Neural cell (in vitro differentiated cells): Measurements from ENCODE around the gene PTPRN2. TPM values are rescaled to one million over a fixed set of nuclear protein-coding genes. Genes with fewer than 3 reads are reported as not detected.
"Not testable (repeated sequence)": the region's sequence is repeated elsewhere in the genome, so short reads cannot be mapped to it uniquely, and the experiment has no call there.

ENCODE experiments used
- H2AFZ ChIP-seq: fragments of 200-600, 300-800 bp; sonication (generic), shearing (Covaris generic); 2 replicates; pipeline ENCODE4 v1.6.0; 2014; ENCODE audit warnings: low read depth, mild to moderate bottlenecking, antibody characterized with exemption, low read length, moderate library complexity
- H3F3A ChIP-seq: fragments of 200-600 bp; shearing (Covaris generic); 2 replicates; pipeline ENCODE4 v1.6.1; 2016; ENCODE audit warnings: mild to moderate bottlenecking, moderate library complexity, mixed read lengths, antibody characterized with exemption, low read length; ENCODE audit not compliant: insufficient read depth, poor library complexity, severe bottlenecking
- H3K27ac ChIP-seq: fragments of 200-600, 300-800 bp; sonication (generic), shearing (Covaris generic); 2 replicates; pipeline ENCODE4 v1.5.1; 2014; ENCODE audit warnings: mild to moderate bottlenecking, low read length, moderate library complexity
- H3K27me3 ChIP-seq: fragments of 300-800, 200-600 bp; sonication (generic), shearing (Covaris generic); 2 replicates; pipeline ENCODE4 v1.6.0; 2014; ENCODE audit warnings: mild to moderate bottlenecking, low read depth, low read length, moderate library complexity; ENCODE audit not compliant: insufficient read depth
- H3K36me3 ChIP-seq: fragments of 300-800, 200-600 bp; sonication (generic), shearing (Covaris generic); 2 replicates; pipeline ENCODE4 v1.5.1; 2014; ENCODE audit warnings: mild to moderate bottlenecking, antibody characterized with exemption, low read length, moderate library complexity; ENCODE audit not compliant: insufficient read depth
- H3K4me2 ChIP-seq: fragments of 300-800, 200-600 bp; sonication (generic), shearing (Covaris generic); 2 replicates; pipeline ENCODE4 v1.6.0; 2014; ENCODE audit warnings: mild to moderate bottlenecking, low read length
- H3K4me3 ChIP-seq: fragments of 300-800, 200-600 bp; sonication (generic), shearing (Covaris generic); 2 replicates; pipeline ENCODE4 v1.5.1; 2014; ENCODE audit warnings: mild to moderate bottlenecking, low read length, moderate library complexity
- H3K79me2 ChIP-seq: fragments of 200-600 bp; shearing (Covaris generic); replicated peaks from 2 replicates; pipeline ENCODE4 v1.6.0; 2014; ENCODE audit warnings: mild to moderate bottlenecking, low read length, moderate library complexity; ENCODE audit not compliant: insufficient read depth
- H3K9ac ChIP-seq: fragments of 300-800, 200-600 bp; sonication (generic), shearing (Covaris generic); 2 replicates; pipeline ENCODE4 v1.6.1; 2016; ENCODE audit warnings: mild to moderate bottlenecking, low read length, mixed read lengths
- H3K9me2 ChIP-seq: fragments of 200-600 bp; shearing (Covaris generic); 2 replicates; pipeline ENCODE4 v1.6.1; 2016; ENCODE audit warnings: mild to moderate bottlenecking, low read length, mixed read lengths; ENCODE audit not compliant: insufficient read depth
- H3K9me3 ChIP-seq: fragments of 200-600, 300-800 bp; sonication (generic), shearing (Covaris generic); 2 replicates; pipeline ENCODE4 v1.6.1; 2016; ENCODE audit warnings: mild to moderate bottlenecking, mixed run types, low read length, moderate library complexity, mixed read lengths
- H4K20me1 ChIP-seq: fragments of 200-600 bp; shearing (Covaris generic); 2 replicates; pipeline ENCODE4 v1.6.1; 2016; ENCODE audit warnings: mild to moderate bottlenecking, mixed run types; ENCODE audit not compliant: insufficient read depth
- EP300 ChIP-seq: fragments of 450-650 bp; conservative IDR thresholded peaks from 2 replicates; pipeline ENCODE4 v1.6.1; 2014; ENCODE audit warnings: antibody characterized with exemption, mild to moderate bottlenecking, moderate library complexity; ENCODE audit not compliant: poor library complexity, severe bottlenecking
- EZH2 ChIP-seq: fragments of 200-600, 300-800 bp; shearing (Covaris generic), sonication (generic); IDR thresholded peaks from 2 replicates; pipeline ENCODE4 v1.6.1; 2014; ENCODE audit warnings: antibody characterized with exemption, low read length, borderline replicate concordance, mild to moderate bottlenecking; ENCODE audit not compliant: insufficient read depth, poor library complexity, severe bottlenecking
- MXI1 ChIP-seq: fragments of 450-650 bp; conservative IDR thresholded peaks from 2 replicates; pipeline ENCODE4 v1.6.1; 2014; ENCODE audit warnings: antibody characterized with exemption, mild to moderate bottlenecking; ENCODE audit not compliant: poor library complexity, severe bottlenecking
- POLR2AphosphoS5 ChIP-seq: IDR thresholded peaks from 2 replicates; pipeline ENCODE4 v1.6.1; 2012
- RAD21 ChIP-seq: fragments of 450-650 bp; conservative IDR thresholded peaks from 2 replicates; pipeline ENCODE4 v1.6.1; 2014; ENCODE audit warnings: antibody characterized with exemption, mild to moderate bottlenecking, moderate library complexity
- SMC3 ChIP-seq: fragments of 450-650 bp; conservative IDR thresholded peaks from 2 replicates; pipeline ENCODE4 v1.6.1; 2014; ENCODE audit warnings: antibody characterized with exemption, mild to moderate bottlenecking, moderate library complexity; ENCODE audit not compliant: poor library complexity
- TAF1 ChIP-seq: IDR thresholded peaks from 2 replicates; pipeline ENCODE4 v1.6.1; 2012; ENCODE audit warnings: low read depth
- polyA plus RNA-seq: library from polyadenylated mRNA; depleted of rRNA; stranded (reverse); fragments of >200 nt; gene quantifications from 2 replicates; pipeline ENCODE4 v1.2.3, GENCODE V29; 2014
- TF ChIP-seq, protein P1 (sequence below): IDR thresholded peaks from 2 replicates; pipeline ENCODE4 v1.6.1; 2012; ENCODE audit warnings: borderline replicate concordance
- TF ChIP-seq, protein P2 (sequence below): fragments of 450-650 bp; IDR thresholded peaks from 2 replicates; pipeline ENCODE4 v1.5.1; 2014; ENCODE audit warnings: antibody characterized with exemption, mild to moderate bottlenecking, moderate library complexity; ENCODE audit not compliant: poor library complexity, severe bottlenecking

Gene PTPRN2
- polyA plus RNA-seq, 1 donor from 2014 or later: 31.0 TPM

DNA sequence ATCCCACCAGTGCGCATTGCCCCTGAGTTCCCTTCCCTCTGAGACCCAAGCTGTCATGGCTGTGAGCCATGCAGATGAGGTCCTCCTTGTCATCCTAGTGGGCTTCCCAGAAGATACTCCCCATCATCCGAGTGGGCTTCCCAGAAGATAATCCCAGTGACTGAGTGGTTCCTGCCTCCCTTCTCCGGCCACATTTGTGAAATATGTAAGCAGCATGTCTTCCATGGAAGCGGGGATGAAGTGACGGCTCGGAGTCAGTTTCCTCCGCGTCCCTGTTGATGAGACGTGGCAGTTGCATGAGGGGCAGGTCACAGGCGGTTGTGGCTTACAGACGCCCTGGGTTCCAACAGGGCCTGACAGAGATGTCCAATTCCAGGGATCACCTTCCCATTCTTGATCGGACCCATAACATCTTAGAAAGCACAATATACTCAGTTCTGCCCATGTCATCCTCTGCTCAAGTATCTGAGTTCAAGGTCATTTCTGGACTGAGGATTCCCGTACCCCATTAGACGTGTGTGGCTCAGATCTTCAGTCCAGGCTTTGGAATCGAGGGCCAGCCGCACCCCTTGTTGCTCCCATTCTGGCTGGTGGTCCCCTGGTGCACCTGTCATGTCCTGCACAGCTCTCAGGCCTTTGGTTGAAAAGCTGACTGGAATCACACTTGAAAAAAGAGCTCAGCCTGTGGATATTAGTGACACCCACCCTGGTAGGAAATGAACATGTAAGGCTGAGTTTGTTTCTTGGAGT, 166.9 kb downstream of the PTPRN2 start:
- Histone ChIP-seq H3K9me3 (no peaks in the 10 kb centered on the region), H2AFZ (no peak overlapping the region), H3K9ac (no peak overlapping the region), H3F3A (no peaks in the 10 kb centered on the region), H3K9me2 (no peaks in the 10 kb centered on the region), H3K4me3 (no peak overlapping the region), H3K27me3 (no peaks in the 10 kb centered on the region), H3K27ac (no peak overlapping the region), H3K79me2 (no peaks in the 10 kb centered on the region), H3K4me2 (no peak overlapping the region), H3K36me3 (no peaks in the 10 kb centered on the region), H4K20me1 (no peaks in the 10 kb centered on the region)
- TF ChIP-seq MXI1: no peak
- TF ChIP-seq TAF1: no peak
- no peak for TF ChIP-seq POLR2AphosphoS5
- TF ChIP-seq EZH2: no peak
- no peak for TF ChIP-seq SMC3
- TF ChIP-seq, protein P1, sequence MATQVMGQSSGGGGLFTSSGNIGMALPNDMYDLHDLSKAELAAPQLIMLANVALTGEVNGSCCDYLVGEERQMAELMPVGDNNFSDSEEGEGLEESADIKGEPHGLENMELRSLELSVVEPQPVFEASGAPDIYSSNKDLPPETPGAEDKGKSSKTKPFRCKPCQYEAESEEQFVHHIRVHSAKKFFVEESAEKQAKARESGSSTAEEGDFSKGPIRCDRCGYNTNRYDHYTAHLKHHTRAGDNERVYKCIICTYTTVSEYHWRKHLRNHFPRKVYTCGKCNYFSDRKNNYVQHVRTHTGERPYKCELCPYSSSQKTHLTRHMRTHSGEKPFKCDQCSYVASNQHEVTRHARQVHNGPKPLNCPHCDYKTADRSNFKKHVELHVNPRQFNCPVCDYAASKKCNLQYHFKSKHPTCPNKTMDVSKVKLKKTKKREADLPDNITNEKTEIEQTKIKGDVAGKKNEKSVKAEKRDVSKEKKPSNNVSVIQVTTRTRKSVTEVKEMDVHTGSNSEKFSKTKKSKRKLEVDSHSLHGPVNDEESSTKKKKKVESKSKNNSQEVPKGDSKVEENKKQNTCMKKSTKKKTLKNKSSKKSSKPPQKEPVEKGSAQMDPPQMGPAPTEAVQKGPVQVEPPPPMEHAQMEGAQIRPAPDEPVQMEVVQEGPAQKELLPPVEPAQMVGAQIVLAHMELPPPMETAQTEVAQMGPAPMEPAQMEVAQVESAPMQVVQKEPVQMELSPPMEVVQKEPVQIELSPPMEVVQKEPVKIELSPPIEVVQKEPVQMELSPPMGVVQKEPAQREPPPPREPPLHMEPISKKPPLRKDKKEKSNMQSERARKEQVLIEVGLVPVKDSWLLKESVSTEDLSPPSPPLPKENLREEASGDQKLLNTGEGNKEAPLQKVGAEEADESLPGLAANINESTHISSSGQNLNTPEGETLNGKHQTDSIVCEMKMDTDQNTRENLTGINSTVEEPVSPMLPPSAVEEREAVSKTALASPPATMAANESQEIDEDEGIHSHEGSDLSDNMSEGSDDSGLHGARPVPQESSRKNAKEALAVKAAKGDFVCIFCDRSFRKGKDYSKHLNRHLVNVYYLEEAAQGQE: no peak
- TF ChIP-seq, protein P2, sequence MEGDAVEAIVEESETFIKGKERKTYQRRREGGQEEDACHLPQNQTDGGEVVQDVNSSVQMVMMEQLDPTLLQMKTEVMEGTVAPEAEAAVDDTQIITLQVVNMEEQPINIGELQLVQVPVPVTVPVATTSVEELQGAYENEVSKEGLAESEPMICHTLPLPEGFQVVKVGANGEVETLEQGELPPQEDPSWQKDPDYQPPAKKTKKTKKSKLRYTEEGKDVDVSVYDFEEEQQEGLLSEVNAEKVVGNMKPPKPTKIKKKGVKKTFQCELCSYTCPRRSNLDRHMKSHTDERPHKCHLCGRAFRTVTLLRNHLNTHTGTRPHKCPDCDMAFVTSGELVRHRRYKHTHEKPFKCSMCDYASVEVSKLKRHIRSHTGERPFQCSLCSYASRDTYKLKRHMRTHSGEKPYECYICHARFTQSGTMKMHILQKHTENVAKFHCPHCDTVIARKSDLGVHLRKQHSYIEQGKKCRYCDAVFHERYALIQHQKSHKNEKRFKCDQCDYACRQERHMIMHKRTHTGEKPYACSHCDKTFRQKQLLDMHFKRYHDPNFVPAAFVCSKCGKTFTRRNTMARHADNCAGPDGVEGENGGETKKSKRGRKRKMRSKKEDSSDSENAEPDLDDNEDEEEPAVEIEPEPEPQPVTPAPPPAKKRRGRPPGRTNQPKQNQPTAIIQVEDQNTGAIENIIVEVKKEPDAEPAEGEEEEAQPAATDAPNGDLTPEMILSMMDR: no peak
- TF ChIP-seq EP300: no peak
- TF ChIP-seq RAD21: no peak

DNA sequence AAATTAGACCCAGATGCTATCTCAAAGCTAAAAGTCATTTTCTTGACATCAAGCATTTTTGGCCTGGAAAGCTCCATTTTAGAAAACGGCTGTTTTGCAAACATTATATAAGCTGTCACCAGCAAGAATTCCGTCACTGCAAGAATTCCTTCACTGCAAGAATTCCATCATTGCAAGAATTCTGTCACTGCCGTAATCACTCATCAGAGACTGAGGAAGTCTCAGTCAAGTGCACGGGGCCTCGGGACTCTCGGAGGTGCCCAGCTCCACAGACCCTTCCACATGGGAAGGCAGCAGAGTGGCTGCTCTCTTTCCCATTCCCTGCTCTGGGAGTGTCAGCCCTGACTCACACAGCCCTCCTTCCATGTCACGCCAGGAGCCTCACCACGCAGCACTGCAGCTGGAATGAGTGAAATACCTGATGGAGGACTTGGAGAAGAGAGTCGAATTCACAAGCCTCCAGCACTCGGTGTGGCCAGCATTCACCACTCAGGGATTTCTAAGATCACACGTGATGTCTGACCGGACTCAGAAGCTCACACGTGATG, 168.3 kb downstream of the PTPRN2 start:
- no peaks in the 10 kb centered on the region for H3K36me3 ChIP-seq
- no peak overlapping the region for H3K4me3 ChIP-seq
- no peaks in the 10 kb centered on the region for H4K20me1 ChIP-seq
- no peak overlapping the region for H2AFZ ChIP-seq
- peaks cover 7% of the 10 kb centered on the region for H3F3A ChIP-seq
- no peaks in the 10 kb centered on the region for H3K27me3 ChIP-seq
- no peak overlapping the region for H3K4me2 ChIP-seq
- H3K79me2 ChIP-seq: no peaks in the 10 kb centered on the region
- H3K9me2 ChIP-seq: no peaks in the 10 kb centered on the region
- peak overlapping the region; percentile 2 for H3K27ac ChIP-seq
- no peak for TF ChIP-seq TAF1
- TF ChIP-seq, protein P1: peak; percentile 97
- no peak overlapping the region for H3K9ac ChIP-seq
- no peaks in the 10 kb centered on the region for H3K9me3 ChIP-seq

DNA sequence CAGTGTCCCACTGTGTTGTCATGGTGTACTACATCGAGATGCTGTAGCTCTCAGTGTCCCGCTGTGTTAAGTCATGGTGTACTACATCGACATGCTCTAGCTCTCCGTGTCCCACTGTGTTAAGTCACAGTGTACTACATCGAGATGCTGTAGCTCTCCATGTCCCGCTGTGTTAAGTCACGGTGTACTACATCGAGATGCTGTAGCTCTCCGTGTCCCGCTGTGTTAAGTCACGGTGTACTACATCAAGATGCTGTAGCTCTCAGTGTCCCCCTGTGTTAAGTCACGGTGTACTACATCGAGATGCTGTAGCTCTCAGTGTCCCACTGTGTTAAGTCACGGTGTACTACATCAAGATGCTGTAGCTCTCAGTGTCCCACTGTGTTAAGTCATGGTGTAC, 169.2 kb downstream of the PTPRN2 start:
- H2AFZ ChIP-seq, H4K20me1 ChIP-seq, H3K9me3 ChIP-seq, H3K79me2 ChIP-seq, H3K9ac ChIP-seq, H3K9me2 ChIP-seq, H3K4me3 ChIP-seq, H3K4me2 ChIP-seq, H3K27ac ChIP-seq, H3K36me3 ChIP-seq, H3F3A ChIP-seq, H3K27me3 ChIP-seq: not testable (repeated sequence)
